ENCODE results near the gene KDM6A. TPM values are rescaled to one million over a fixed set of nuclear protein-coding genes. Genes with fewer than 3 reads are reported as not detected.

Gene KDM6A
- total RNA-seq, 1 experiment from 2014 or later: 42.8 TPM

GRCh38 chrX:44931441-44931973, 58.5 kb downstream of the KDM6A start:
- Histone ChIP-seq H3K27me3 (ENCODE audit: insufficient read depth, low read length) (no peaks in the 10 kb centered on the region), H2AFZ (ENCODE audit: low read length) (no peak overlapping the region), H3K4me2 (ENCODE audit: insufficient read depth, insufficient read length, low read length) (no peak overlapping the region), H3K79me1 (ENCODE audit: insufficient read depth, low read depth, low read length, poor library complexity, severe bottlenecking) (no peaks in the 10 kb centered on the region), H3K18ac (ENCODE audit: insufficient read length, low read depth, low read length) (no peak overlapping the region), H2AK5ac (ENCODE audit: insufficient read length, low read length) (no peak overlapping the region), H2BK120ac (ENCODE audit: low read depth, low read length, poor library complexity, severe bottlenecking) (no peak overlapping the region), H3K4me1 (ENCODE audit: insufficient read depth, low read length) (no peaks in the 10 kb centered on the region), H3K79me2 (ENCODE audit: insufficient read depth, low read length) (peaks cover 10% of the 10 kb centered on the region; the same call in 1 of the 2 replicates), H2BK15ac (ENCODE audit: low read depth, low read length) (no peak overlapping the region), H4K8ac (replicated peaks; ENCODE audit: insufficient read length, low read depth, low read length) (no peak overlapping the region), H3K23ac (ENCODE audit: insufficient read length, low read depth, low read length) (no peak overlapping the region), H3K14ac (ENCODE audit: insufficient read depth, low read length) (no peak overlapping the region), H3K9ac (ENCODE audit: extremely low read depth, insufficient read length, low read length) (no peak overlapping the region), H3T11ph (ENCODE audit: low read length) (no peak overlapping the region), H2BK12ac (ENCODE audit: insufficient read length, low read depth, low read length) (no peak overlapping the region), H2BK20ac (ENCODE audit: low read depth, low read length, poor library complexity, severe bottlenecking) (no peak overlapping the region), H3K23me2 (ENCODE audit: insufficient read length, low read depth, low read length, poor library complexity, severe bottlenecking) (no peaks in the 10 kb centered on the region), H3K27ac (ENCODE audit: insufficient read length, low read depth, low read length) (no peak overlapping the region), H3K9me3 (ENCODE audit: control insufficient read depth, low read depth, low read length) (peaks cover 16% of the 10 kb centered on the region), H2BK5ac (ENCODE audit: insufficient read length, low read length) (no peak overlapping the region), H4K91ac (ENCODE audit: insufficient read length, low read depth, low read length) (no peak overlapping the region), H3K56ac (ENCODE audit: insufficient read length, low read depth, low read length) (no peak overlapping the region), H3K4ac (ENCODE audit: low read depth, low read length) (no peak overlapping the region), H4K20me1 (ENCODE audit: control insufficient read depth, insufficient read depth, insufficient read length) (no peaks in the 10 kb centered on the region), H4K5ac (ENCODE audit: insufficient read length, low read depth, low read length) (no peak overlapping the region)
- TF ChIP-seq, protein P1, sequence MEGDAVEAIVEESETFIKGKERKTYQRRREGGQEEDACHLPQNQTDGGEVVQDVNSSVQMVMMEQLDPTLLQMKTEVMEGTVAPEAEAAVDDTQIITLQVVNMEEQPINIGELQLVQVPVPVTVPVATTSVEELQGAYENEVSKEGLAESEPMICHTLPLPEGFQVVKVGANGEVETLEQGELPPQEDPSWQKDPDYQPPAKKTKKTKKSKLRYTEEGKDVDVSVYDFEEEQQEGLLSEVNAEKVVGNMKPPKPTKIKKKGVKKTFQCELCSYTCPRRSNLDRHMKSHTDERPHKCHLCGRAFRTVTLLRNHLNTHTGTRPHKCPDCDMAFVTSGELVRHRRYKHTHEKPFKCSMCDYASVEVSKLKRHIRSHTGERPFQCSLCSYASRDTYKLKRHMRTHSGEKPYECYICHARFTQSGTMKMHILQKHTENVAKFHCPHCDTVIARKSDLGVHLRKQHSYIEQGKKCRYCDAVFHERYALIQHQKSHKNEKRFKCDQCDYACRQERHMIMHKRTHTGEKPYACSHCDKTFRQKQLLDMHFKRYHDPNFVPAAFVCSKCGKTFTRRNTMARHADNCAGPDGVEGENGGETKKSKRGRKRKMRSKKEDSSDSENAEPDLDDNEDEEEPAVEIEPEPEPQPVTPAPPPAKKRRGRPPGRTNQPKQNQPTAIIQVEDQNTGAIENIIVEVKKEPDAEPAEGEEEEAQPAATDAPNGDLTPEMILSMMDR (conservative IDR thresholded peaks at IDR 0.05): no peak
- no peaks in the 10 kb centered on the region for H3K27me3 Mint-ChIP-seq (ENCODE audit: low read depth)
- H3K4me3 Mint-ChIP-seq: no peak overlapping the region
- peaks cover 15 to 20% of the 10 kb centered on the region in 2 experiments; a peak in 3 of 4 replicates for H3K4me1 Mint-ChIP-seq
- DNase-seq: no peak
- no CpG with 5 or more reads among the region's 4 CpGs for WGBS (ENCODE audit: extremely low coverage, insufficient read length, low lambda C conversion rate)
- peaks cover 74 to 77% of the 10 kb centered on the region in 2 experiments for H3K9me3 Mint-ChIP-seq
- no peak overlapping the region for H3K27ac Mint-ChIP-seq
- H3K36me3 Mint-ChIP-seq (ENCODE audit: insufficient read depth in 1 of 3, low read depth in 3 of 3): peaks cover 7 to 9% (median 8%) of the 10 kb centered on the region in 3 experiments; a peak in 5 of 7 replicates
